GM21390 (cell line): ENCODE data around the gene HOXC11.

ENCODE experiments used
- ATAC-seq: cut with Tn5 transposase; IDR thresholded peaks from one replicate; pipeline ENCODE4 v1.9.1; 2021; ENCODE audit not compliant: unreplicated experiment

HOXC11 gene

DNA sequence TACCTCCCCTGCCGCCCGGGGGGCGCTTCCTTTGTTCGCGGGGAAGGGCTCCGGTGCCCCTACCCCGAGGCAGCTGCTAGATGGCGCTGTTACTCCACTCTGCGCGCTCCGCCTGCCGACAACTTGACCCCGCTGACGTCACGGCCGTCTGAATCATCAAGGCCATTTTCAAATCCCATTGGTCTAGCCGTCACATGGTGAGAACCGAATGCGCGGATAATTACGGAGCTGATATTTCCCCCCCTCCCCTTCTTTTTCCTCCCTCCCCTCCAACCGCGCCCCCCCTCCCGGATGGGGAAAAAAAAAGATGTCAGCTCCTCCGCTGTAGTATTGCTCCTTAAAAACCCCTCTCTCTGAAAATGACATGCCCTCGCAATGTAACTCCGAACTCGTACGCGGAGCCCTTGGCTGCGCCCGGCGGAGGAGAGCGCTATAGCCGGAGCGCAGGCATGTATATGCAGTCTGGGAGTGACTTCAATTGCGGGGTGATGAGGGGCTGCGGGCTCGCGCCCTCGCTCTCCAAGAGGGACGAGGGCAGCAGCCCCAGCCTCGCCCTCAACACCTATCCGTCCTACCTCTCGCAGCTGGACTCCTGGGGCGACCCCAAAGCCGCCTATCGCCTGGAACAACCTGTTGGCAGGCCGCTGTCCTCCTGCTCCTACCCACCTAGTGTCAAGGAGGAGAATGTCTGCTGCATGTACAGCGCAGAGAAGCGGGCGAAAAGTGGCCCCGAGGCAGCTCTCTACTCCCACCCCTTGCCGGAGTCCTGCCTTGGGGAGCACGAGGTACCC lies 12.2 kb downstream of the HOXC11 start, which contains the start of gene HOXC10:
HOXC10 (plus strand) TSS at position 246 of the 791 bp plus-strand sequence; CDS start at position 360, 114 bp downstream.
- ATAC-seq: no peak

GRCh38 chr12:53985692-53985993 lies 12.7 kb downstream of the HOXC11 start:
- ATAC-seq: no peak

DNA sequence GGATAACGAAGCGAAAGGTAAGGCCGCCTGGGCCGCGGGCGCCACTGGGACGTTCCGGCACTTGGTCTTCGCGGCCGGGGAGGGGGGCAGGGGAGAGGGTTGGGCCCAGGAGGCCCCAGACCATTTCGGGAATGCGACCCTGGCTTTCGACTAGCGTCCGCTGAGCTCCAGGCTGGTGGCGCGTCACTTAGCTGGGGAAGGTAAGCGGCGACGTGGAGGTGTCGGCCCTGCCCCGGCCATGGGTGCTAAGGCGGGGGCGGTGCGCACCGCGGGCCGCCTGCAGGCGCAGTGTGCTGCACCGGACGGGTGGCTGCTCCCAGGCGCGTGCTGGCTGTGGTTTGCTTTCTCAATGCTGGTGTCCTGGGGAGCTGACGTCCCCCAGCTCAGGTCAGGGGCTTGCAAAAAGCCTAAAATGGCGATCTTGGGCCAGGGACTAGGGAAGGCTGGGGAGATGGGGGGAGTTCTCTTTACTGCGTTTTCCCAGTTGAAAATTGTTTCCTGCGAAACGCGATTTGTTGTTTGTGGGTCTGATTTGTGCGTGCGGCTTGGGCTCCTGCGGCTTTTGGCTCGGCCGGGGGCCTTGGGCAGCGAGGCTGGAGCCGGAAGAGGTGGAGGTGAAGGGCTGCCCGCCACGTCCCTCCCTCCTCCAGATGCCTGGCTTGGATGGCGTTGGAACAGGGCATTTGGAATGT lies 13.2 kb downstream of the HOXC11 start:
- ATAC-seq: no peak

DNA sequence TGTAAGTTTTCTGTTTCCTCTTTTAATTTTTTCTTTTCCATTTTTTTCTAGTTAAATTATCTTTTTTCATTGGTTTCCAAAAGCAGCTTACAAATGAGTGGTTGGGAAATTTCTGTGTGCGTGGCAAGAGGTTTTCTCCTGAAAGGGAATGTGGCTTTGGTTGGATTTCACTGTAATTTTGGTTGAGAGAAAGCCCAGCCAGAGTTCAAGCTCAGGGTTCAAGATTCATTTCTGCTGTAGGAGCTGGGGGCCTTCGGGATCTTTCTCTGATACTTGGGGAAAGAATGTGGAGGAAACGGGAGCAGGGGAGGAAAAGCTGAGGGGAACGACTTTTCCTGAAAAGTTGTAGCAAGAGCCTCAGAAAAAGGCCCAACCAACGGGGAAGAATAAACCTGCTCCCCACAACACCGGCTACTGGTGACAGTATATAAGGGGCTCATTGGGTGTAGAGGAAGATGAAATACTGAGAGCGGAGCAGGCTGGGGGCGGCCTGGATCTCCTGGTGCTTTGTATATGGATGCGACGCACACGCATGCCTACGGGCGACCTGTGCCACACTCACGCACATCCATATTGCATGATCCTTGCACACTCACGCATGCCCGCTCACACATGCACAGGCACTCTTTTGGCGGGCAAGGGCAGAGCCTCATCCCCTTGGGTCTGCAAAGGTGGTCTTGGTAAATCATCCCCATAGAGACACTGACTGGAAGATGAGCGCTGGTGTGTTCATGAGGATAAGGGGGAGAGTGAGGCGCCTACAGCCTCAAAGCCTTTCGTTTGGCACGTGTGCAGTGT lies 14.0 kb downstream of the HOXC11 start:
- ATAC-seq: no peak

- no peak for ATAC-seq
These were observed 14.9 kb downstream of the HOXC11 start for GRCh38 chr12:53987787-53988230.

DNA sequence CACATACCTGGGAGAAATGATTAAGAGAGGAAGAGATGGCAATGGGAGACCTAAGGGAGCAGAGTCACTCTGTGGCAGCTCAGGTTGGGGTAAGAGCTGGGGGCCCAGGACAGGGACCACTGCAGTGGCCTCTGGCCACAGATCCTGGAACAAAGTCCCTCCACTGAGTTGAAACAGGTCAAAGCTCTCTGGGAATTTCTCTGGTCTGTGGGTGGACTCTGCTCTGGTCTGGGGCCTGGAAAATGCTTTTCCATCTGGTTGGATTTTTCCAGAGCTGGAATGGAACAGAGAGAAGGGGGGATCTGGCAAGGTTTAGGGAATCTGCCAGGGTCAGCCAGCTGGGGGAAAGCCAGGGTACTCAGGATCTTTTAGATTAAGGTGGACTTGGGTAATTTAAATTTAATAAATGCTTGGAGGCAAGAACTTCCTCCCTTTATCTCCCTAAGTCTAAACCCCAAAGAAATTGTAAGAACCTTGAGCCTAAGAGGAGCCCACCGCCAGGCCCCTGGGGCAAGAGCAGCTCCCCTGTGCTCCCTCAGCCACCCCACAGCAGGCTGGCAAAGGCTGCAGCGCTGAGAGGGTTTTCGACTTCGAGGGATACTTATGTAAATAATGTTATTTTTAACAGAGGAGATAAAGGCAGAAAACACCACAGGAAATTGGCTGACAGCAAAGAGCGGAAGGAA lies 15.8 kb downstream of the HOXC11 start:
- ATAC-seq: no peak

DNA sequence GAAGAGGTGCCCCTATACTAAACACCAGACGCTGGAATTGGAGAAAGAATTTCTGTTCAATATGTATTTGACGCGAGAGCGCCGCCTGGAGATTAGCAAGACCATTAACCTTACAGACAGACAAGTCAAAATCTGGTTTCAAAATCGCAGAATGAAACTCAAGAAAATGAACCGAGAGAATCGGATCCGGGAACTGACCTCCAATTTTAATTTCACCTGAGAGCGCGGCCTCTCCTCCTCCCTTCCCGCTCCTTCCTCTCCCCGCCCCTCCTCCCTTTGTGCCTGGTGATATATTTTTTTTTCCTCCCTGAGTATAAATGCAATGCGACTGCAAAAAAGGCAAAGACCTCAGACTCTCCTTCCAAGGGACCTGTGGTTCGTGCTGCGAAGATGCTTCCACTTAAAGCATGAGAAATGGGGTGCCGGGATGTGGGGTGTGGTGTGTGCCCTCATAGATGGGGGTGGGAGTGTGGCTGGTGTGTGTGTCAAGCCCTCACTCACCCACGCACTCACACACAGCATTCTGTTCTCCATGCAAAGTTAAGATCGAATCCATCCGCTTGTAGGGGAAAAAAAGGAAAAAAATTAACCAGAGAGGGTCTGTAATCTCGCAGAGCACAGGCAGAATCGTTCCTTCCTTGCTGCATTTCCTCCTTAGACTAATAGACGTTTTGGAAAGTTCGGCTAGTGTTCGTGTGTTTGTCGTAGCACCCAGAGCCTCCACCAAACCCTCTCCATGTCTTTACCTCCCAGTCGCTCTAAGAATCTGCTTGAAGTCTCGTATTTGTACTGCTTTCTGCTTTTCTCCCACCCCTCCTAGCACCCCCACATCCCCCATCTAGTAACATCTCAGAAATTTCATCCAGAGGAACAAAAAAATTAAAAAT lies 16.5 kb downstream of the HOXC11 start:
- no peak for ATAC-seq

DNA sequence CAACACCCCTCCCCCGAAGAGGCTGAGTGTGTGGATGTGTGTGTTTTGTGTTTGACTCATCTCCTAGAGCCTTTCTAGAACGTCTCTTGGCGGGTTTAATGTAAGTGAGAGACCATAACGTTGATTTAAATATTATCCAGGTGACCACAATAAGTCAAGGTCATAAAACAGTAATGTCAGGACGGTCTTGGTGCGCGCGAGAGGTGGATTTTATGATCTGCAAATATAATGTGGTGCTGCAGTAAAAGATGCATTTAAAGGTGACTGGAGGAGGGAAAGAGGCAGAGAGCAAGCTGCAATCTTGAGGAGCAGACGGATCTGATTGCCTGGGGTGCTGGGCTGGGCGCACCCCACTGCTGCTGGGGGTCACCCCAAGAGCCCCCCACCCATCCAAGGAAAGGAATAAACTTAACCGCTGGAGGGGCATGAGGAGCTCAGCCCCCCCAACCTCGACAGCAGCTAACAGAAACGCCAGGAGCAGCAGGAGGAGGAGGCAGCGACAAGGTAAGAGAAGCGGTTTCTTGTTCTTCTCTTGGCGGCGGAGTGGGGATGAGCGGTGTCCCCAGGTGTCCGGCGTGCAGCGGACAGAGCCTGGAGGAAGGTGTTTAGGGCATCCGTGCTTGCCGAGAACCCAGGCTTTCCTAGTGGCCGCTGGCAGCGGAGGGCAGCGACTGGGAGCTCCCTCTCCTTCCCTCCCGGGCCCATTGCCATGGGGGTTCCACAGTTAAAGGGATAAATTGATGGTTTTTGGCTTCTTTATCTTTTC lies 17.6 kb downstream of the HOXC11 start:
- ATAC-seq: no peak

DNA sequence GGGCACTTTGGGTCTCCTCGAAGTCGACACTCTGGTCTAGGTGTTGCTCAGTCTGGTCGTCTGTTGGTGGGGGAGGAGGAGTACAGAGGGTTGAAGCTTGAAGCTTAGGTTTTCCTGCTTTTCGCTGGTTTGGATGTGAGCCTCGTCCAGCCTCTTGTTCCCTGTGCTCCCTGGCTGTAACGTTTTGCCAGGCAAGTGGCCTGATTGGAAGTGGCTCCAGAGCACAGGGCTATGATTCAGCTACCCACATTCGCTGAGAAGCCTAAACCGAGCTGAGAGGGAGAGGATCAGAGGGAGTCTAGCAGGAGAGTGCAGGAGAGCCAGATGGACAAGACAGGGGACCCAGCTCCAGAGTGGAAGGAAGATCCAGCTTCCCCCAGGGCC lies 18.1 kb downstream of the HOXC11 start:
- ATAC-seq: no peak

DNA sequence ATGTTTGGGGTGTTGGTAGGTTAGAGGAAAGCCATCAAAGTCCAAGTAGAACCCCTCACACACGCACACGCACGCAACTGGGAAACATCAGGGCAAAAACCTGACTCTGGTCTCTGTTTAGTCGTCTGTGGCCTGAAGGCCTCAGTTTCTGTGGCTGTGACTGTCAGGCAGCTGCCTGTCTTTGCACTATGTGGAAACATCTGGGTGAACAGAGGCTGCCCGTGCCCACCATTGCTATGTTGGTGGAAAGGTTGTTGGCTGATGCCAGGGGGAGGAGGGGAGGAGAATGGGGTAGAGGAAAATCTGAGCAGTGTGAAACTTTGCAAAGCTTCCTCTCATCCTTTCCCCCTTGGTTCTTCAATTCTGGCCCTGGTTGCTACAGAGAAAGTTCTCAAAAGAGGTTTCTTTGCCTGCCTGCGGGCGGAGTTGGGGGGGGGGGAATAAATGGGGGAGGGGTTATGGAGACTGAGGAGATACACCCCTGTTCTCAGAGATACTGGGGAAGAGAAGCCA lies 19.5 kb downstream of the HOXC11 start:
- ATAC-seq: no peak

GRCh38 chr12:53993162-53994008 lies 20.5 kb downstream of the HOXC11 start:
- no peak for ATAC-seq

DNA sequence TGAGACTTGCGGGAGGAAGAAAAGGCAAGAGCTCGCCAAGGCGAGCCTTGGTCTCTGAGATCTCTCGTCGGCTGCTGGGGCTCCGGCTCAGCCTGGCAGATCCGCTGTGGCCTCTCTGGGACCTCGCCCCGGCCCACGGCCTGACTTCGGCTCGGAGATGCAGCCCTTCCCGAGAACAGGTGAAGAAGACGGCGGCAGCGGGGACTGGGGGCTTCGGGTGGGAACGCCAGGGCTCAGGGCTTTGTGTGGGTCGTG lies 21.0 kb downstream of the HOXC11 start:
- ATAC-seq: no peak

GRCh38 chr12:53994264-53995001 lies 21.5 kb downstream of the HOXC11 start:
- ATAC-seq: no peak

DNA sequence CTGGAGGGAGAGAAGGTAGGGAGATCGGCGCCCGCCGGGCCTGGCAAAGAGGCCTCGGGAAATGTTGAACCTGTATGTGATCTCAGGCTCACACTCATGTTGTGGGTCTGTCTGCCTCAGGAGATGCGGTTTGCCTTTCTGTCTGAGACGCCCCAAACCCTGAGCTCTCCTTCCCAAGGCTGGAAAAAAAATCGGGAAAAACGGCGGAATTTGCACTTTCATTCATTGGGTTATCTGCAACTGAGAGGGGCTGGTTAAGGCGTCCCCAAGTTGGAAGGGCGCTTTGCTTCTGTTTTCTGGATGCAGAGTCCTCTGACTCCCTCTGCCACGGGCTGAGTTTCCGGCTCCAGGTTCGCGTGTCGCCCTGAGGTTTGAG lies 22.1 kb downstream of the HOXC11 start:
- no peak for ATAC-seq

GRCh38 chr12:53995378-53996239 lies 22.7 kb downstream of the HOXC11 start:
- ATAC-seq: no peak

DNA sequence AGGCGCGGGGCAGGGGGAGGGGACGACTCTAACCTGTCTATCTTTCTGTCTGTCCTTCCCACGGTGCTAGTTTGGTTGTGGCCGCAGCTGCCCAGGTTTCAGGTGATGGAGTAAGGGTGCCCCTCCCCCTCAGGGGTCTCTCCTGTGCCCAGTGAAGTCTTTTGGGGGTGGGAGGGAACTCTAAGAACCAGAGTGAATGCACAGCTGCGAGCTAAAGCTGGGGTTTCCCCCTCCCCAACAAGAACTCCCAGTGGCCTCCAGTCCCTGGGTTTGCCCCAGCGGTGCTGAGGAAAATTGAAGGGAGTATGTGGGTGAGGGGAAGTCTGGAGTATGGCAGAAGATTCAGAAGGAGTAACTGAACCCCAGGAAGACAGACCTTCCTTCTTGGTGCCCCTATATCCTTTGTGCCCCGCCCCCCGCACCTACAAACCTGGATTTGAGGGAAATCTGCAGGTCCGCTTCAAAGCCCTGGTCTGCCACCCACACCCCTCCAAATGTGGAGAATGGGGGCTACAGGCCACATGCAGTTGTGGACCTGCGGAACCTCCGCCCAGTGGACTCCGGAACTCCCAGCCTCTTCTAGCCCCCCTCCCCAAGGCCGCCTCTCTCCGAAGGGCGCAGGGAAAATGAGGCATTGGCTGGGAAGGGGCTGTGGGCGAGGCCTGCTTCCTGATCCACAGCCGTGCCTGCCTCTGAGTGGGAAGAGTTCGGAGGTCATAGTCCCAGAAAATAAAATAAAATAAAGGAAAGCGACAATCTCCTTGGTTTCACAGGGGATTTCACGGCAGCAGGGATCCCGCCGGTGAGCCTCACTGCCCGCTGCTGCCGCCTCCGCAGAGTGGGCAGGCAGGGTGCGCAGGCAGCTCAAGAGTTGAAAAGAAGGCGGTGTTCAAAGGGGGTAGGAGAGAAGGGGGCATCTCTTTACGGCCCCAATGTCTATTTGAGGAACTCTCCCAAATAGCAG lies 23.6 kb downstream of the HOXC11 start:
- ATAC-seq: no peak
